ENCODE measurements around the gene ATG16L2. TPM values are rescaled to one million over a fixed set of nuclear protein-coding genes. Genes with fewer than 3 reads are reported as not detected.
"Not testable (repeated sequence)": the region's sequence is repeated elsewhere in the genome, so short reads cannot be mapped to it uniquely, and the experiment has no call there.

Gene ATG16L2
- total RNA-seq, 1 experiment from 2014 or later, result 17.3 TPM

GRCh38 chr11:72826942-72827480, 12.8 kb downstream of the ATG16L2 start:
- Histone ChIP-seq H3K9ac (ENCODE audit: extremely low read depth, insufficient read length, low read length) (no peak overlapping the region), H2BK20ac (ENCODE audit: low read depth, low read length, poor library complexity, severe bottlenecking) (no peak overlapping the region), H3K79me2 (ENCODE audit: insufficient read depth, low read length) (no peaks in the 10 kb centered on the region), H4K91ac (ENCODE audit: insufficient read length, low read depth, low read length) (no peak overlapping the region), H3K18ac (ENCODE audit: insufficient read length, low read depth, low read length) (no peak overlapping the region), H3K4me2 (ENCODE audit: insufficient read depth, insufficient read length, low read length) (no peak overlapping the region), H2BK12ac (ENCODE audit: insufficient read length, low read depth, low read length) (no peak overlapping the region), H3K23ac (ENCODE audit: insufficient read length, low read depth, low read length) (no peak overlapping the region), H4K20me1 (ENCODE audit: control insufficient read depth, insufficient read depth, insufficient read length) (no peaks in the 10 kb centered on the region), H3K27ac (ENCODE audit: insufficient read length, low read depth, low read length) (no peak overlapping the region), H2BK15ac (ENCODE audit: low read depth, low read length) (no peak overlapping the region), H3K56ac (ENCODE audit: insufficient read length, low read depth, low read length) (no peak overlapping the region), H3K27me3 (ENCODE audit: insufficient read depth, low read length) (no peaks in the 10 kb centered on the region), H3K14ac (ENCODE audit: insufficient read depth, low read length) (no peak overlapping the region), H3T11ph (ENCODE audit: low read length) (no peak overlapping the region), H4K8ac (replicated peaks; ENCODE audit: insufficient read length, low read depth, low read length) (no peak overlapping the region), H3K79me1 (ENCODE audit: insufficient read depth, low read depth, low read length, poor library complexity, severe bottlenecking) (no peaks in the 10 kb centered on the region), H2BK5ac (ENCODE audit: insufficient read length, low read length) (no peak overlapping the region), H3K4me1 (ENCODE audit: insufficient read depth, low read length) (no peaks in the 10 kb centered on the region), H3K9me3 (ENCODE audit: control insufficient read depth, low read depth, low read length) (no peaks in the 10 kb centered on the region), H2BK120ac (ENCODE audit: low read depth, low read length, poor library complexity, severe bottlenecking) (no peak overlapping the region), H2AFZ (ENCODE audit: low read length) (no peak overlapping the region), H3K4ac (ENCODE audit: low read depth, low read length) (no peak overlapping the region), H4K5ac (ENCODE audit: insufficient read length, low read depth, low read length) (no peak overlapping the region), H2AK5ac (ENCODE audit: insufficient read length, low read length) (no peak overlapping the region), H3K23me2 (ENCODE audit: insufficient read length, low read depth, low read length, poor library complexity, severe bottlenecking) (peaks cover 7% of the 10 kb centered on the region)
- H3K4me1 Mint-ChIP-seq, result peaks cover 8 to 11% of the 10 kb centered on the region in 2 experiments
- no peak overlapping the region for H3K27ac Mint-ChIP-seq
- TF ChIP-seq CTCF (conservative IDR thresholded peaks at IDR 0.05), result no peak
- WGBS (ENCODE audit: extremely low coverage, insufficient read length, low lambda C conversion rate), result no CpG with 5 or more reads among the region's 8 CpGs
- no peak for DNase-seq
- H3K36me3 Mint-ChIP-seq (ENCODE audit: insufficient read depth in 1 of 3, low read depth in 3 of 3), result peaks cover 0 to 2% (median 0%) of the 10 kb centered on the region in 3 experiments; a peak in 2 of 7 replicates
- peaks cover 22% of the 10 kb centered on the region for H3K27me3 Mint-ChIP-seq (ENCODE audit: low read depth)
- H3K4me3 Mint-ChIP-seq, result no peak overlapping the region; a peak in 1 of 5 replicates
- no peaks in the 10 kb centered on the region; a peak in 1 of 5 replicates for H3K9me3 Mint-ChIP-seq

- not testable (repeated sequence) for H4K8ac ChIP-seq (replicated peaks; ENCODE audit: insufficient read length, low read depth, low read length); H3K9me3 ChIP-seq (ENCODE audit: control insufficient read depth, low read depth, low read length); H3K79me2 ChIP-seq (ENCODE audit: insufficient read depth, low read length); H2BK20ac ChIP-seq (ENCODE audit: low read depth, low read length, poor library complexity, severe bottlenecking); H3K4me1 ChIP-seq (ENCODE audit: insufficient read depth, low read length); H2AK5ac ChIP-seq (ENCODE audit: insufficient read length, low read length); H3K14ac ChIP-seq (ENCODE audit: insufficient read depth, low read length); H3K27ac Mint-ChIP-seq; H3K36me3 Mint-ChIP-seq (ENCODE audit: insufficient read depth in 1 of 3, low read depth in 3 of 3); H4K20me1 ChIP-seq (ENCODE audit: control insufficient read depth, insufficient read depth, insufficient read length); H2AFZ ChIP-seq (ENCODE audit: low read length); H4K5ac ChIP-seq (ENCODE audit: insufficient read length, low read depth, low read length); H3K18ac ChIP-seq (ENCODE audit: insufficient read length, low read depth, low read length); DNase-seq; H3K23ac ChIP-seq (ENCODE audit: insufficient read length, low read depth, low read length); H3K79me1 ChIP-seq (ENCODE audit: insufficient read depth, low read depth, low read length, poor library complexity, severe bottlenecking); H2BK5ac ChIP-seq (ENCODE audit: insufficient read length, low read length); H3K23me2 ChIP-seq (ENCODE audit: insufficient read length, low read depth, low read length, poor library complexity, severe bottlenecking); H3K9me3 Mint-ChIP-seq; H3K4me2 ChIP-seq (ENCODE audit: insufficient read depth, insufficient read length, low read length); H3K27ac ChIP-seq (ENCODE audit: insufficient read length, low read depth, low read length); H3K4ac ChIP-seq (ENCODE audit: low read depth, low read length); H3K9ac ChIP-seq (ENCODE audit: extremely low read depth, insufficient read length, low read length); H2BK15ac ChIP-seq (ENCODE audit: low read depth, low read length); H4K91ac ChIP-seq (ENCODE audit: insufficient read length, low read depth, low read length); H2BK12ac ChIP-seq (ENCODE audit: insufficient read length, low read depth, low read length); H3K56ac ChIP-seq (ENCODE audit: insufficient read length, low read depth, low read length); H2BK120ac ChIP-seq (ENCODE audit: low read depth, low read length, poor library complexity, severe bottlenecking); H3K27me3 ChIP-seq (ENCODE audit: insufficient read depth, low read length); H3T11ph ChIP-seq (ENCODE audit: low read length); H3K4me3 Mint-ChIP-seq
- peaks cover 18% of the 10 kb centered on the region for H3K27me3 Mint-ChIP-seq (ENCODE audit: low read depth)
- no CpG with 5 or more reads among the region's 11 CpGs for WGBS (ENCODE audit: extremely low coverage, insufficient read length, low lambda C conversion rate)
- H3K4me1 Mint-ChIP-seq, result peaks cover 10 to 13% of the 10 kb centered on the region in 2 experiments
These were observed 13.4 kb downstream of the ATG16L2 start for GRCh38 chr11:72827656-72828055.
